Measurements from ENCODE around the gene DBI. TPM values are rescaled to one million over a fixed set of nuclear protein-coding genes. Genes with fewer than 3 reads are reported as not detected.

DBI gene
- total RNA-seq, 4 donors from 2014 or later, result 17.3 to 102 (median 55.2) TPM

DNA sequence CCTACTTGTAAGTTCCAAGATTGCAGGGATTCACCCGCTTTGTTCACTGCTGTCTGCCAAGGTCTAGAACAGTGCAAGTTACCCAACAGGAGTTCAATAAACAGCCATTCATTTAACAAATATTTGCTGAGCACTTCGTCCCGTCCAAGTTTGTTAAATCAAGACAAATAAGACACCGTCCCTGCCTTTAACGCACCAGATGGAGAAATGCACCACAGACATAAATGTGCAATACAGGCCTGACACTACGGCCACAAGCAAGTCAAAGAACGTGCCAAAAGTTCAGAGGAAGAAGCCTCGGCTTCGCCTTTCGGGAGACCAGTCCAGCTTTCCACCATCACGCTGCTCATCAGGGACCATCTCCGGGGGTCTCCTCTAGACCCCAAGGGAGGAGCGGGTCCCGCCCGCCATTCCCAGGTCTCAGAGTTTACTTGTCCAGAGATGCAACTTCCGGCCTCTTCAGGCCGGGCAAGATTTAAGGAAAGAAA lies 572 bp upstream of the DBI start:
- H3K9me3 ChIP-seq, result no peaks in the 10 kb centered on the region
- intact Hi-C loops (cut with DNase I; ENCODE audit: low total_unique reads) (loop anchor here (5.0 to 10.0 kb wide), 6 partner anchors 59 to 1551 kb away; partner anchors contain the start of gene DDX18), in situ Hi-C loops (cut with MboI; ENCODE audit: low sequenced_read_pairs in 4 of 4) (no loop called here)
- peak overlapping the region; percentile 87 to 95 (median 95) for H3K27ac ChIP-seq
- H3K36me3 ChIP-seq, result peaks cover 0 to 7% of the 10 kb centered on the region in 2 donors
- H3K4me1 ChIP-seq, result peaks cover 43 to 47% of the 10 kb centered on the region in 2 donors
- no peaks in the 10 kb centered on the region for H3K27me3 ChIP-seq
- H3K4me3 ChIP-seq, result peak overlapping the region; percentile 67 to 81 (median 78)
- ATAC-seq (peak; percentile 35 to 40), DNase-seq (no peak)
- TF ChIP-seq CTCF (IDR thresholded peaks at IDR 0.05 in 4 of 5, conservative IDR thresholded peaks at IDR 0.05 in 1 of 5), result no peak
- no peak for TF ChIP-seq POLR2A (IDR thresholded peaks at IDR 0.05)

- H3K4me1 ChIP-seq, result peaks cover 44 to 47% of the 10 kb centered on the region in 2 donors
- in situ Hi-C loops (cut with MboI; ENCODE audit: low sequenced_read_pairs in 4 of 4) (no loop called here), intact Hi-C loops (cut with DNase I; ENCODE audit: low total_unique reads) (loop anchor here (5.0 to 10.0 kb wide), 6 partner anchors 60 to 1553 kb away; partner anchors contain the start of gene DDX18)
- H3K9me3 ChIP-seq, result no peaks in the 10 kb centered on the region
- peak; percentile 16 to 25 for ATAC-seq
- H3K27me3 ChIP-seq, result no peaks in the 10 kb centered on the region
- H3K36me3 ChIP-seq, result peaks cover 0 to 12% of the 10 kb centered on the region in 2 donors
- DNase-seq, result peak; percentile 32 to 48
- no peak for TF ChIP-seq CTCF (IDR thresholded peaks at IDR 0.05 in 4 of 5, conservative IDR thresholded peaks at IDR 0.05 in 1 of 5)
- no peak for TF ChIP-seq POLR2A (IDR thresholded peaks at IDR 0.05)
- peak overlapping the region; percentile 87 to 95 (median 95) for H3K27ac ChIP-seq
- H3K4me3 ChIP-seq, result peak overlapping the region; percentile 67 to 81 (median 78)
These were observed 809 bp downstream of the DBI start for GRCh38 chr2:119367472-119368099.

DNA sequence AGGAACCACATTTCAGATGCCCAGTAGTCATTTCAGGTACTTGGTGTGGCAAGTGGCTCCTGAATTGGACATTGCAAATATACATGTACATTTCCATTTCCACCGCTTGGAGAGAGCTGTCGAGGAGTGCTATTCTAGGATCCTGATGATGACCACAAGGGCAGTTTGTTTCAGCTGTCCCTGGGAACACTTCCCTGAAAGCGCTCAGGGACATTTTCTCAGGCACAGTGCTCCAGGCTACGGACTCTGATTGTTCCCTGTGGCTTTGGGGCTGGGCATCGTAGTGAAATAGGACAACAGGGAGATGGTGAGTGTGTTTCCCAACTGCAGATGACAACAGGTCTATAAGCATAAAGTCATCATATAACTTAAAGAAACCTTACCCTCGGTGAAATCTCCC lies 3.1 kb downstream of the DBI start:
- Histone ChIP-seq H3K36me3 (peaks cover 0 to 29% of the 10 kb centered on the region in 2 donors), H3K4me3 (no peak overlapping the region), H3K27me3 (no peaks in the 10 kb centered on the region), H3K4me1 (peaks cover 33 to 37% of the 10 kb centered on the region in 2 donors), H3K9me3 (no peaks in the 10 kb centered on the region), H3K27ac (peak overlapping the region; percentile 66 to 77 (median 72))
- in situ Hi-C loops (cut with MboI; ENCODE audit: low sequenced_read_pairs in 4 of 4) (no loop called here), intact Hi-C loops (cut with DNase I; ENCODE audit: low total_unique reads) (loop anchor here (5.0 to 10.0 kb wide), 6 partner anchors 63 to 1555 kb away; partner anchors contain the start of gene DDX18)
- ATAC-seq (peak; percentile 45 to 67), DNase-seq (peak; percentile 55)
- TF ChIP-seq POLR2A (IDR thresholded peaks at IDR 0.05), result peak in 1 of 2 donors; percentile 22
- peak in 1 of 5 experiments; percentile 22 for TF ChIP-seq CTCF (IDR thresholded peaks at IDR 0.05 in 4 of 5, conservative IDR thresholded peaks at IDR 0.05 in 1 of 5)

- H3K4me3 ChIP-seq, result no peak overlapping the region
- peaks cover 22 to 26% of the 10 kb centered on the region in 2 donors for H3K4me1 ChIP-seq
- H3K27ac ChIP-seq, result peak overlapping the region in 1 of 4 donors; percentile 76
- ATAC-seq (no peak), DNase-seq (no peak)
- H3K27me3 ChIP-seq, result no peaks in the 10 kb centered on the region
- in situ Hi-C loops (cut with MboI; ENCODE audit: low sequenced_read_pairs in 4 of 4) (no loop called here), intact Hi-C loops (cut with DNase I; ENCODE audit: low total_unique reads) (no loop called here)
- H3K36me3 ChIP-seq, result peaks cover 0 to 29% of the 10 kb centered on the region in 2 donors
- no peaks in the 10 kb centered on the region for H3K9me3 ChIP-seq
- TF ChIP-seq POLR2A (IDR thresholded peaks at IDR 0.05) (no peak), CTCF (IDR thresholded peaks at IDR 0.05 in 4 of 5, conservative IDR thresholded peaks at IDR 0.05 in 1 of 5) (no peak)
These were observed 4.3 kb downstream of the DBI start for GRCh38 chr2:119371111-119371510.
